Cardiac septum (tissue), 1 donor: ENCODE data around the gene TP53AIP1. TPM values are rescaled to one million over a fixed set of nuclear protein-coding genes. Genes with fewer than 3 reads are reported as not detected.
"Not testable (repeated sequence)": the region's sequence is repeated elsewhere in the genome, so short reads cannot be mapped to it uniquely, and the experiment has no call there.

Source experiments
- DNase-seq: peaks from one replicate; pipeline ENCODE4 v3.0.0-alpha.2; 2020; ENCODE audit warnings: low spot score
- intact Hi-C: fragments of 100-400 bp; cut with DNase I; formaldehyde crosslinking; loops from one replicate; pipeline ENCODE4 v1.14.0; 2022
- total RNA-seq: library from RNA; stranded (reverse); fragmentation: NEBNext Ultra II Directional; extraction: Animal tissue kit (Norgen Biotek cat#: 25700); gene quantifications from one replicate; pipeline ENCODE4 v1.2.1, GENCODE V29; 2021
- donor health status: DM: no; HTN: no; CAD: no.

The TP53AIP1 gene
- total RNA-seq, 1 donor from 2014 or later = not detected

GRCh38 chr11:128927683-128928336 is 14.9 kb downstream of the TP53AIP1 start:
- no peak for DNase-seq
- intact Hi-C loops = no loop called here

GRCh38 chr11:128927108-128927461 is 15.6 kb downstream of the TP53AIP1 start:
- intact Hi-C loops = no loop called here
- DNase-seq = no peak

- DNase-seq = no peak
- intact Hi-C loops = no loop called here
Measured at GRCh38 chr11:128926437-128927107, 16.1 kb downstream of the TP53AIP1 start.

- DNase-seq = no peak
- intact Hi-C loops = no loop called here
Measured at GRCh38 chr11:128926000-128926399, 16.7 kb downstream of the TP53AIP1 start.

GRCh38 chr11:128925250-128925600 is 17.4 kb downstream of the TP53AIP1 start:
- no peak for DNase-seq
- intact Hi-C loops = no loop called here

GRCh38 chr11:128924510-128925249 is 18.0 kb downstream of the TP53AIP1 start:
- peak; percentile 44 for DNase-seq
- intact Hi-C loops = no loop called here

- peak; percentile 69 for DNase-seq
- intact Hi-C loops = no loop called here
Measured at GRCh38 chr11:128924104-128924503, 18.6 kb downstream of the TP53AIP1 start.

GRCh38 chr11:128921793-128922192 is 20.9 kb downstream of the TP53AIP1 start:
- intact Hi-C loops = no loop called here
- DNase-seq = no peak

- intact Hi-C loops = no loop called here
- peak; percentile 57 for DNase-seq
Measured at GRCh38 chr11:128920666-128921065, 22.0 kb downstream of the TP53AIP1 start.

GRCh38 chr11:128919635-128920034 is 23.0 kb downstream of the TP53AIP1 start:
- intact Hi-C loops = not testable (repeated sequence)

GRCh38 chr11:128919216-128919615 is 23.5 kb downstream of the TP53AIP1 start:
- intact Hi-C loops = no loop called here
- DNase-seq = peak; percentile 71

More at GRCh38 chr11:128919635-128920034, 23.0 kb downstream of the TP53AIP1 start:
- DNase-seq = peak; percentile 29

GRCh38 chr11:128917144-128917724 is 25.4 kb downstream of the TP53AIP1 start:
- intact Hi-C loops = no loop called here
- DNase-seq = no peak

- no peak for DNase-seq
- intact Hi-C loops = no loop called here
Measured at GRCh38 chr11:128916681-128917080, 26.0 kb downstream of the TP53AIP1 start.

GRCh38 chr11:128916037-128916572 is 26.6 kb downstream of the TP53AIP1 start:
- intact Hi-C loops = no loop called here
- no peak for DNase-seq

GRCh38 chr11:128915149-128915521 is 27.5 kb downstream of the TP53AIP1 start:
- intact Hi-C loops = no loop called here
- no peak for DNase-seq

- intact Hi-C loops = no loop called here
- DNase-seq = no peak
Measured at GRCh38 chr11:128914216-128915148, 28.2 kb downstream of the TP53AIP1 start.

- intact Hi-C loops = no loop called here
- no peak for DNase-seq
Measured at GRCh38 chr11:128913806-128914205, 28.9 kb downstream of the TP53AIP1 start.

GRCh38 chr11:128911701-128912100 is 31.0 kb downstream of the TP53AIP1 start:
- intact Hi-C loops = no loop called here
- no peak for DNase-seq

- no peak for DNase-seq
- intact Hi-C loops = no loop called here
Measured at GRCh38 chr11:128911239-128911638, 31.4 kb downstream of the TP53AIP1 start.
